ENCODE data around the gene WDFY4.

DNA sequence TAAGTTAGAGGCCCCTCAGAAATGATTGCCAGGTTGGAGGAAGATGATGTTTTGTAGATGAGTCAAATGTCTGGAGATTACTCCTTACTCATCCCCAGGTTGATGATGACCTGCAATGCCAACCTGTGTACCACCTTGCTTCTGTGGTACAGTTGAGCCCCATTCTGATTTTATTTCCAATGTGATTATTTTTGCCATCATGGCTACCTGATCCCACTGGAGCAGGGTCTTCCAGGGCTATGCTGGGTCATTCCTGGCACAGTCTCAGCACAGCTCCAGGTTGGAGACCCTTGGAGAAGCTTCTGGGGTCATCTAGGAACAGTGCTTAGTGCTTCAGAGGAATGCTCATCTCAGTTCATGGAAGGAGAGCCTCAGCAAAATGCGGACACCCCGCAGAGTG, 220.6 kb downstream of the WDFY4 start:
- TF ChIP-seq, protein P1, sequence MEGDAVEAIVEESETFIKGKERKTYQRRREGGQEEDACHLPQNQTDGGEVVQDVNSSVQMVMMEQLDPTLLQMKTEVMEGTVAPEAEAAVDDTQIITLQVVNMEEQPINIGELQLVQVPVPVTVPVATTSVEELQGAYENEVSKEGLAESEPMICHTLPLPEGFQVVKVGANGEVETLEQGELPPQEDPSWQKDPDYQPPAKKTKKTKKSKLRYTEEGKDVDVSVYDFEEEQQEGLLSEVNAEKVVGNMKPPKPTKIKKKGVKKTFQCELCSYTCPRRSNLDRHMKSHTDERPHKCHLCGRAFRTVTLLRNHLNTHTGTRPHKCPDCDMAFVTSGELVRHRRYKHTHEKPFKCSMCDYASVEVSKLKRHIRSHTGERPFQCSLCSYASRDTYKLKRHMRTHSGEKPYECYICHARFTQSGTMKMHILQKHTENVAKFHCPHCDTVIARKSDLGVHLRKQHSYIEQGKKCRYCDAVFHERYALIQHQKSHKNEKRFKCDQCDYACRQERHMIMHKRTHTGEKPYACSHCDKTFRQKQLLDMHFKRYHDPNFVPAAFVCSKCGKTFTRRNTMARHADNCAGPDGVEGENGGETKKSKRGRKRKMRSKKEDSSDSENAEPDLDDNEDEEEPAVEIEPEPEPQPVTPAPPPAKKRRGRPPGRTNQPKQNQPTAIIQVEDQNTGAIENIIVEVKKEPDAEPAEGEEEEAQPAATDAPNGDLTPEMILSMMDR (conservative IDR thresholded peaks at IDR 0.05; ENCODE audit: low read depth in 2 of 2) = no peak
- TF ChIP-seq EZH2 (IDR thresholded peaks at IDR 0.05; ENCODE audit: low read depth, unreplicated experiment) (no peak), POLR2AphosphoS5 (IDR thresholded peaks at IDR 0.05; ENCODE audit: low read depth) (no peak), EZH2phosphoT487 (IDR thresholded peaks at IDR 0.05; ENCODE audit: unreplicated experiment) (no peak), CREB1 (CRISPR knock-in tag; IDR thresholded peaks at IDR 0.05; ENCODE audit: low read depth) (no peak), STAT1 (IDR thresholded peaks at IDR 0.05; ENCODE audit: unreplicated experiment) (no peak), ZNF114 (CRISPR knock-in tag; IDR thresholded peaks at IDR 0.05) (no peak), REST (IDR thresholded peaks at IDR 0.05; ENCODE audit: unreplicated experiment) (no peak), JUNB (IDR thresholded peaks at IDR 0.05; ENCODE audit: unreplicated experiment) (no peak)
- TF ChIP-seq, protein P2, sequence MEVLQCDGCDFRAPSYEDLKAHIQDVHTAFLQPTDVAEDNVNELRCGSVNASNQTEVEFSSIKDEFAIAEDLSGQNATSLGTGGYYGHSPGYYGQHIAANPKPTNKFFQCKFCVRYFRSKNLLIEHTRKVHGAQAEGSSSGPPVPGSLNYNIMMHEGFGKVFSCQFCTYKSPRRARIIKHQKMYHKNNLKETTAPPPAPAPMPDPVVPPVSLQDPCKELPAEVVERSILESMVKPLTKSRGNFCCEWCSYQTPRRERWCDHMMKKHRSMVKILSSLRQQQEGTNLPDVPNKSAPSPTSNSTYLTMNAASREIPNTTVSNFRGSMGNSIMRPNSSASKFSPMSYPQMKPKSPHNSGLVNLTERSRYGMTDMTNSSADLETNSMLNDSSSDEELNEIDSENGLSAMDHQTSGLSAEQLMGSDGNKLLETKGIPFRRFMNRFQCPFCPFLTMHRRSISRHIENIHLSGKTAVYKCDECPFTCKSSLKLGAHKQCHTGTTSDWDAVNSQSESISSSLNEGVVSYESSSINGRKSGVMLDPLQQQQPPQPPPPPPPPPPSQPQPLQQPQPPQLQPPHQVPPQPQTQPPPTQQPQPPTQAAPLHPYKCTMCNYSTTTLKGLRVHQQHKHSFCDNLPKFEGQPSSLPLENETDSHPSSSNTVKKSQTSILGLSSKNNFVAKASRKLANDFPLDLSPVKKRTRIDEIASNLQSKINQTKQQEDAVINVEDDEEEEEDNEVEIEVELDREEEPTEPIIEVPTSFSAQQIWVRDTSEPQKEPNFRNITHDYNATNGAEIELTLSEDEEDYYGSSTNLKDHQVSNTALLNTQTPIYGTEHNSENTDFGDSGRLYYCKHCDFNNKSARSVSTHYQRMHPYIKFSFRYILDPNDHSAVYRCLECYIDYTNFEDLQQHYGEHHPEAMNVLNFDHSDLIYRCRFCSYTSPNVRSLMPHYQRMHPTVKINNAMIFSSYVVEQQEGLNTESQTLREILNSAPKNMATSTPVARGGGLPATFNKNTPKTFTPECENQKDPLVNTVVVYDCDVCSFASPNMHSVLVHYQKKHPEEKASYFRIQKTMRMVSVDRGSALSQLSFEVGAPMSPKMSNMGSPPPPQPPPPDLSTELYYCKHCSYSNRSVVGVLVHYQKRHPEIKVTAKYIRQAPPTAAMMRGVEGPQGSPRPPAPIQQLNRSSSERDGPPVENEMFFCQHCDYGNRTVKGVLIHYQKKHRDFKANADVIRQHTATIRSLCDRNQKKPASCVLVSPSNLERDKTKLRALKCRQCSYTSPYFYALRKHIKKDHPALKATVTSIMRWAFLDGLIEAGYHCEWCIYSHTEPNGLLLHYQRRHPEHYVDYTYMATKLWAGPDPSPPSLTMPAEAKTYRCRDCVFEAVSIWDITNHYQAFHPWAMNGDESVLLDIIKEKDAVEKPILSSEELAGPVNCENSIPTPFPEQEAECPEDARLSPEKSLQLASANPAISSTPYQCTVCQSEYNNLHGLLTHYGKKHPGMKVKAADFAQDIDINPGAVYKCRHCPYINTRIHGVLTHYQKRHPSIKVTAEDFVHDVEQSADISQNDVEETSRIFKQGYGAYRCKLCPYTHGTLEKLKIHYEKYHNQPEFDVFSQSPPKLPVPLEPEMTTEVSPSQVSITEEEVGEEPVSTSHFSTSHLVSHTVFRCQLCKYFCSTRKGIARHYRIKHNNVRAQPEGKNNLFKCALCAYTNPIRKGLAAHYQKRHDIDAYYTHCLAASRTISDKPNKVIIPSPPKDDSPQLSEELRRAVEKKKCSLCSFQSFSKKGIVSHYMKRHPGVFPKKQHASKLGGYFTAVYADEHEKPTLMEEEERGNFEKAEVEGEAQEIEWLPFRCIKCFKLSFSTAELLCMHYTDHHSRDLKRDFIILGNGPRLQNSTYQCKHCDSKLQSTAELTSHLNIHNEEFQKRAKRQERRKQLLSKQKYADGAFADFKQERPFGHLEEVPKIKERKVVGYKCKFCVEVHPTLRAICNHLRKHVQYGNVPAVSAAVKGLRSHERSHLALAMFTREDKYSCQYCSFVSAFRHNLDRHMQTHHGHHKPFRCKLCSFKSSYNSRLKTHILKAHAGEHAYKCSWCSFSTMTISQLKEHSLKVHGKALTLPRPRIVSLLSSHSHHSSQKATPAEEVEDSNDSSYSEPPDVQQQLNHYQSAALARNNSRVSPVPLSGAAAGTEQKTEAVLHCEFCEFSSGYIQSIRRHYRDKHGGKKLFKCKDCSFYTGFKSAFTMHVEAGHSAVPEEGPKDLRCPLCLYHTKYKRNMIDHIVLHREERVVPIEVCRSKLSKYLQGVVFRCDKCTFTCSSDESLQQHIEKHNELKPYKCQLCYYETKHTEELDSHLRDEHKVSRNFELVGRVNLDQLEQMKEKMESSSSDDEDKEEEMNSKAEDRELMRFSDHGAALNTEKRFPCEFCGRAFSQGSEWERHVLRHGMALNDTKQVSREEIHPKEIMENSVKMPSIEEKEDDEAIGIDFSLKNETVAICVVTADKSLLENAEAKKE (CRISPR knock-in tag; IDR thresholded peaks at IDR 0.05) = no peak
